ENCODE measurements around the gene CEP350. TPM values are rescaled to one million over a fixed set of nuclear protein-coding genes. Genes with fewer than 3 reads are reported as not detected.

CEP350 gene
- total and polyA plus RNA-seq, 7 donors: 3.2 to 67.6 (median 45.2) TPM

DNA sequence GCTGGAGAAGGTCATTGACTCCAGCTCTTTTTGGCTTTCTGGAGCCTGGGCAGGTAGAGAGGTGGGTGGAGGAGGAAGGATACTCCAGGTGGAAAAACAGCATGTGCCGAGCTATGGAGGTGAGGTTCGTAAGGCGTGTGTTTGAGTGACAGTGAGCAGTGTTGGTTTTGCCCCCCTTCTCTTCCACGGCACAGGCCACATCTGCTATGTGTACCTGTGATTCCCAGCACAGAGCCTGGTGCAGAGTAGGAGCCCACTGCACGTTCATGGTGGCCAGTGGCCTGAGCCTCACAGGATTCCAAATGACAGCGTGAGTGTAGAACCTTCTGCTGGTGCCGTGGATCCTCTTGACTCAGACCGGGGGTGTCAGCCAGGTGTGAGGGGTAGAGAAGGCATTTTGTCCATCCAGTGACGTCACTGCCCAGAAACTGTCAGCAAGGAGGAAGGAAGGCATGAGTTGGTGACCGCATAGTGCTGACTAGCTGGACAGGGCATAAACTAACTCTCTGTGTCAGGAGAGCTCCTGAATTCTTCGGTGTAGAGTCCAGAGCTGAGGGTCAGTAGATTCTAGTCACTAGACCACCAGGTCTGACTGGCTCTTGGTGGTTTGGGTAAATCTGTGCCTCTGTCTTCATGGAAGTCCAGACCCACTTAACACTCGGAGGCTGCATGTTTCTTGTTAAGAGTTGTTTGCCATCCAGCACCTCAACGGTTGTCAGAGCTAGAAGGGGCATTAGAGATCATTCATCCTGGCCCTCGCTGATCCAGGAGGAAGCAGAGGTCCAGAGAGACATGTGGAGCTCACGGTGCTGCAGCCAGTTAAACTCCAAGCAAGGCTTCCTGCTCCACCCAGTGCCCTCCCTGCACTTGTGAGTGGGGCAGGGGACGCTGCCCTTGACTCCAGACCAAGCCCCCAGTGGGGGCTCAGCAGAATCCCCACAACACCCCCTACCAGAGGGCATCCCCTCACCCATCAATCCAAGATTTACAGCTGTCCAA lies 203.8 kb downstream of the CEP350 start:
- TF ChIP-seq POLR2A (IDR thresholded peaks at IDR 0.05): no peak
- no peak for TF ChIP-seq POLR2AphosphoS5 (IDR thresholded peaks at IDR 0.05)
- TF ChIP-seq, protein P1, sequence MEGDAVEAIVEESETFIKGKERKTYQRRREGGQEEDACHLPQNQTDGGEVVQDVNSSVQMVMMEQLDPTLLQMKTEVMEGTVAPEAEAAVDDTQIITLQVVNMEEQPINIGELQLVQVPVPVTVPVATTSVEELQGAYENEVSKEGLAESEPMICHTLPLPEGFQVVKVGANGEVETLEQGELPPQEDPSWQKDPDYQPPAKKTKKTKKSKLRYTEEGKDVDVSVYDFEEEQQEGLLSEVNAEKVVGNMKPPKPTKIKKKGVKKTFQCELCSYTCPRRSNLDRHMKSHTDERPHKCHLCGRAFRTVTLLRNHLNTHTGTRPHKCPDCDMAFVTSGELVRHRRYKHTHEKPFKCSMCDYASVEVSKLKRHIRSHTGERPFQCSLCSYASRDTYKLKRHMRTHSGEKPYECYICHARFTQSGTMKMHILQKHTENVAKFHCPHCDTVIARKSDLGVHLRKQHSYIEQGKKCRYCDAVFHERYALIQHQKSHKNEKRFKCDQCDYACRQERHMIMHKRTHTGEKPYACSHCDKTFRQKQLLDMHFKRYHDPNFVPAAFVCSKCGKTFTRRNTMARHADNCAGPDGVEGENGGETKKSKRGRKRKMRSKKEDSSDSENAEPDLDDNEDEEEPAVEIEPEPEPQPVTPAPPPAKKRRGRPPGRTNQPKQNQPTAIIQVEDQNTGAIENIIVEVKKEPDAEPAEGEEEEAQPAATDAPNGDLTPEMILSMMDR (IDR thresholded peaks at IDR 0.05): no peak
- intact Hi-C loops (cut with DNase I): loop anchor here (10.0 kb wide), 3 partner anchors 54 to 476 kb away; partner anchors contain the start of genes CEP350 and XPR1
- no peak for DNase-seq
- 24 to 73% methylated on average over 16 of the region's 16 CpGs for WGBS, 2 donors
- Histone ChIP-seq H3K27ac (no peak overlapping the region), H3K27me3 (no peaks in the 10 kb centered on the region), H3K9me3 (no peaks in the 10 kb centered on the region), H3K4me3 (no peak overlapping the region), H3K36me3 (no peaks in the 10 kb centered on the region), H3K4me1 (peaks cover 0 to 21% (median 17%) of the 10 kb centered on the region in 4 donors)

DNA sequence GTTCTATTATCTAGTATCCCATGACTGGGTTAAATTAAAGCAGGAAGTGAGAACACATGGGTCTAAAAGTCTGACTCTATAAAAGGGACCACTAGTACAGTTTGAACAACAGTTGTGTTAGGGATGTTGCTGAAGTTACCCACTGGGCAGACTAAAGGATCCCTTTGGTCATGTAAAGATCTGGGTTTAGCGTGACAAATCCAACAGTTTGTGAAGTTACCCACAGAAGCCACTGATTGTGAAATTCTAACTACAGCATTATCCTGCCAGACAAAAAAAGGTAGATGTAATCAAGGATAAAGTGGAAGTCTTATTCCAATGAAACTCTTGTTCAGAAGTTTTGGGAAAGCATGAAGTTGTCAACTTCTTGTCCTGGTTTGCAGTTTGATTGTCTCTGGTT lies 205.7 kb downstream of the CEP350 start:
- TF ChIP-seq EP300 (IDR thresholded peaks at IDR 0.05): no peak
- 91 to 98% methylated on average over 1 of the region's 1 CpG for WGBS, 2 donors

DNA sequence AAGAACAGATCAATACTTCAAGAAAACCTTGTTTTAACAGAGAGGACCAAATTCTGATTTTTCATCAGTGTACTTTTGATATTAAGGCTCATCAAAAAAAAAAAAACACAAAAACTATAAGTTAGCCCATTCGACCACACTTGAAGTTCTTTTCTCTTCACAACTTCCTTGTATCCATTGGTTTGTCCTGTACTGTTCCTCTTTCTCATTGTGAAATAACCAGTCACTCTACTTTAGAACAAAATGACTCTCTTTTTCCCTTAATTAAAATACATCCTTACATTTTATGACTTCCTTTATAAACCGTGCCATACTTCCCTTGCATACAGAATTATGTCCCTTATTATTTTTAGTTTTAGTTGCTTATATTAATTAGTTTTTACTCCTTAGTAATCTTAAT lies 208.4 kb downstream of the CEP350 start:
- Histone ChIP-seq H3K9me3 (no peaks in the 10 kb centered on the region), H3K4me1 (peaks cover 0 to 7% (median 3%) of the 10 kb centered on the region in 4 donors), H3K36me3 (peaks cover 0 to 6% (median 0%) of the 10 kb centered on the region in 4 donors), H3K27ac (no peak overlapping the region), H3K27me3 (no peaks in the 10 kb centered on the region), H3K4me3 (no peak overlapping the region)
- no peak for DNase-seq
- no peak for TF ChIP-seq EP300 (IDR thresholded peaks at IDR 0.05)
- no peak for TF ChIP-seq POLR2AphosphoS5 (IDR thresholded peaks at IDR 0.05)
- TF ChIP-seq, protein P1 (IDR thresholded peaks at IDR 0.05): no peak
- no peak for TF ChIP-seq POLR2A (IDR thresholded peaks at IDR 0.05)
- intact Hi-C loops (cut with DNase I): no loop called here
- 13 to 35% methylated on average over 2 of the region's 2 CpGs for WGBS, 2 donors

More for the DNA sequence above, 205.7 kb downstream of the CEP350 start:
- H3K36me3 ChIP-seq: no peaks in the 10 kb centered on the region
- H3K4me1 ChIP-seq: peaks cover 0 to 16% (median 11%) of the 10 kb centered on the region in 4 donors
- H3K9me3 ChIP-seq: no peaks in the 10 kb centered on the region
- no peak overlapping the region for H3K27ac ChIP-seq
- no peak for DNase-seq
- H3K4me3 ChIP-seq: no peak overlapping the region
- intact Hi-C loops (cut with DNase I): no loop called here
- no peaks in the 10 kb centered on the region for H3K27me3 ChIP-seq

Other genes with a start within 250 kb of the CEP350 start
- gene FAM163A, start 211.5 kb upstream of the CEP350 start, total RNA-seq: 1 to 10 TPM in 3 of 4 donors, under 1 TPM in 1; 0.36 to 2.4 (median 1.4) TPM
- 1 to 10 TPM in 1 of 3 donors, under 1 TPM in 1, not detected in 1; 0.60 to 1.1 TPM for gene FAM163A, start 211.5 kb upstream of the CEP350 start, polyA plus RNA-seq
- 10 to 100 TPM; 43.2 to 47.9 (median 45.1) TPM for gene TOR1AIP2, start 77.0 kb upstream of the CEP350 start, total RNA-seq
- gene TOR1AIP2, start 77.0 kb upstream of the CEP350 start, polyA plus RNA-seq: 10 to 100 TPM in 1 of 3 donors, 1 to 10 TPM in 2; 4.2 to 15.0 (median 8.8) TPM
- gene TOR1AIP1, start 72.5 kb upstream of the CEP350 start, total RNA-seq: 100 to 1,000 TPM; 117 to 152 (median 126) TPM
- gene TOR1AIP1, start 72.5 kb upstream of the CEP350 start, polyA plus RNA-seq: 10 to 100 TPM; 13.2 to 21.1 (median 13.2) TPM
- 100 to 1,000 TPM in 1 of 4 donors, 10 to 100 TPM in 3; 64.5 to 102 (median 78.9) TPM for gene QSOX1, start 200.1 kb downstream of the CEP350 start, total RNA-seq
- gene QSOX1, start 200.1 kb downstream of the CEP350 start, polyA plus RNA-seq: 100 to 1,000 TPM in 1 of 3 donors, 10 to 100 TPM in 2; 26.4 to 175 (median 27.7) TPM